ENCODE measurements around the gene GHDC.
"Not testable (repeated sequence)": the region's sequence is repeated elsewhere in the genome, so short reads cannot be mapped to it uniquely, and the experiment has no call there.

GHDC gene

DNA sequence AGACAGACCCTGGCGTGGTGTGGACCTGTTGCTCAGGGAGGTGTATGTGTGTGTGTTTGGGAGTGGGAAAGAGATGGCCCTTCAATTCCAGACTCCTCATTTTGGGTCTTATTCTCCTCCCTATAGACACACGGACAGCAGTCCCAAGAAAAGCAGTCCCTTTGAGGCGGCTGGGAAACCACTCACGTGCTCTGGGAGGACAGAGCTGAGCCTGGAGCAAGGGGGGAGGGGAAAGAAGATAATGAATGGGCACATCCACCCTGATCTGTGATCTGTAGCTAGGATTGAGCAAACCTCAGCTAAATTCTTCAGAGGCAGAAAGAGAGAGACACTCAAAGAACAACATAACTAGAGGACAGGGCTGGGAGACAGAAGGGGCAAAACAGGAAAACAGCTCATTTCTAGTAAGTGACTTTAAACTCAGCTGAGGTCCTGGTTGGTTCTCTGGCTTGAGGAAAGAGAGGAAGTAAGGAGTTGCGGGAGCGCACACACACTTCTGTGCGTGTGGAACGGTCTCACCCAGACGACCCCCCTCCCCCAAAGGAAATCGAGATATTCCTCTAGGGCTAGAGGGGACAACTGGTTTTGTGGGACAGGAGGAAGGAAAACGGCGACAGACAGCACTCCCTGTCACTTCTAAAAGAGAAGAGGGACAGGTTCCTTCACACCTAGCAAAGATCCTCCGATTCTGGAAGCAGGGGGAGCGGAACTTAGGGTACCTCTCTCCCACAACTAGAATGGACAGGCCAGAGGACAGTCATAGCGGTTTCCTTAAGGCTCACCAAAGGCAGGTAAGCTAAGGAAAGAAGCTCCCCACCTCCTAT lies 40.2 kb downstream of the GHDC start:
- no peak for DNase-seq (ENCODE audit: low read depth)

DNA sequence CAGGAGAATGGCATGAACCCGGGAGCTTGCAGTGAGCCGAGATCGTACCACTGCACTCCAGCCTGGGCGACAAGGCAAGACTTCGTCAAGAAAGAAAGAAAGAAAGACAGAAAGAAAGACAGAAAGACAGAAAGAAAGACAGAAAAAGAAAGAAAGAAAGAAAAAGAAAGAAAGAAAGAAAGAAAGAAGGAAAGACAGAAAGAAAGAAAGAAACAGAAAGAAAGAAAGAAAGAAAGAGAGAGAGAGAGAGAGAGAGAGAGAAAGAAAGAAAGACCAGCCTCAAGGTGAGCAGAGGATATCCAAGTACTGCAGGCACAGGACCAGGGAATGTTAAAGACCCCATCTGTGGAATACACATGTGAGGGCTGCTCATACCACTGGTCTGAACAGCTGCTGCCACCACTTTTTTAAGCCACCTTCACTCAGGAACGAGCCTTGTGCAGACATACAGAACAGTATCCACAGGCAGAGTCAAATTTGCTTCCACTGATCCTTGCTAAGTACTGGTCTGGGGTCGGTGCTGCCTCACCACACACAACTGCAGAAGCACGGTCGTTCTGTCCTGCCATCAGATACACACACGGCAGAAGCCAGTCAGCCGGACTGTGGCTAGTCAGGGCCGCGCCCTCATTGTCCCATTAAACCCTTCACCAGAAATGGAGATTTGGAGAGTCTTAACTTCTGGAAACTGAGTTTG lies 47.2 kb downstream of the GHDC start:
- DNase-seq (ENCODE audit: low read depth) = no peak

DNA sequence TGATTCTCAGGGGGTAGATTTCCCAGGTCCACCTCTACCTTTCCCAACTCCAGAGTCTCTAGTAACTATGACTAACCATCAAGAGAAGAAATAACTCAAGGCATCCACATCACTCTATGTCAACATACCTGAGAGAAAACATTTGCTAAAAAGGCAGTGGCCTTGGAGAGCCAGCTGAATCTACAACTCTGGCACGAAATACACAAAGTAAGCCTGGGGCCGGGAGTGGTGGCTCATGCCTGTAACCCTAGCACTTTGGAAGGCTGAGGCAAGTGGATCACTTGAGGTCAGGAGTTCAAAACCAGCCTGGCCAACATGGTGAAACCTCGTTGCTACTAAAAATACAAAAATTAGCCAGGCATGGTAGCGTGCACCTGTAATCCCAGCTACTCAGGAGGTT lies 51.2 kb downstream of the GHDC start:
- not testable (repeated sequence) for DNase-seq (ENCODE audit: low read depth)

DNA sequence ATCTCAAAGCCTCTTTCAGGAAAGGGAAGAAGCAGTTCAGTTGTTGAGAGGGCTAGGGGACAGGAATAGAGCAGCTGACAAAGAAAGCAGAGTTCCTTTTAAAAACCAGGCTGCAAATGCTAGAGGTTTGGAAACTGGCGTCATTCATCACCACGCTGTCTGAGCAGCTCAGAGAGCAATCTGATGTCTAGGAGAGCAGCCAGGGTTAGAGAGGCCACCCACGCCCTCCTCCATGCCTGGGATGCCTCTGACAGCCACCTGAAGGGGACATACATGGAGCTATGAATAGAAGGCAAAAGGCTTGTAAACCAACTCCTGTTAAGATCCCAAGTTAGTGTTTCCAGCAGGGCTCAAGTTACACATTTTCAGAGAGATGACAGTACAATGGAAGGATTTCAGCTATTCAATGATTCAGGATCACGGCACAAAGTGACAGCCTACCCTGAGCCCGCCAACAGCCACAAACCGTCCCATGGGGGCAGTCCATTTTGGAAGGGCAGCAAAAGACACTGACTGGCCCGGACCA lies 51.9 kb downstream of the GHDC start:
- no peak for DNase-seq (ENCODE audit: low read depth)

DNA sequence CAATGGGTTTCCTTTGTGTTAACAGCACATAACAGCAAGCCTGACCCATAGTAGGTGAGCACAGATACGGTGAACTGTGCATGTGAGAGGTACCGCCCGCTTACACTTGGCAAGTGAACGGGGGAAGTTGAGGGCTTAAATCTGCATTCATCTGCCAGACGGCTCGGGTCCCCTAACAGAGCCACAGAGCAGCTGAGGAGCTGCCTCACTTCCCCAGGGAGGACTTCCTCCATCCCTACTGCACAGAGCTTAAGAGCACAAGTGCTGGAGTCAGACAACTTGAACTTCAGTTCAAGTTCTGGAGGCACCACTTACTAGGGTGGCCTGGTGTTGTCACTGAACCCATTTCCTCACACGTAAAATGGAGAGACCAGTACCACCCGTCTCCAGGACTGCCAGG lies 52.9 kb downstream of the GHDC start:
- DNase-seq (ENCODE audit: low read depth) = no peak

DNA sequence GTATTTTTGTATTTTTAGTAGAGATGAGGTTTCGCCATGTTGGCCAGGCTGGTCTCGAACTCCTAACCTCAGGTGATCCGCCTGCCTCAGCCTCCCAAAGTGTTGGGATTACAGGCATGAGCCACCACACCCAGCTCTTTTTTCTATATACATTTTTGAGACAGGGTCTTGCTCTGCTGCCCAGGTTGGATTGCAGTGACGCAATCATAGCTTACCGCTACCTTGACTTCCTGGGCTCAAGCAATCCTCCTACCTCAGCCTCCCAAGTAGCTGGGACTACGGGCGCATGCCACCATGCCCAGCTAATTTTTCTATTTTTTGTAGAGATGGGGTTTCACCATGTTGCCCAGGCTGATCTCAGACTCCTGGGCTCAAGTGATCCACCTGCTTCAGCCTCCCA lies 53.6 kb downstream of the GHDC start:
- DNase-seq (ENCODE audit: low read depth) = not testable (repeated sequence)
